ENCODE measurements around the gene CCPG1. TPM values are rescaled to one million over a fixed set of nuclear protein-coding genes. Genes with fewer than 3 reads are reported as not detected.

CCPG1 gene
- total and polyA plus RNA-seq, 8 donors = 16.2 to 88.5 (median 68.0) TPM

GRCh38 chr15:55361048-55361447 is 47.1 kb downstream of the CCPG1 start:
- TF ChIP-seq, protein P1, sequence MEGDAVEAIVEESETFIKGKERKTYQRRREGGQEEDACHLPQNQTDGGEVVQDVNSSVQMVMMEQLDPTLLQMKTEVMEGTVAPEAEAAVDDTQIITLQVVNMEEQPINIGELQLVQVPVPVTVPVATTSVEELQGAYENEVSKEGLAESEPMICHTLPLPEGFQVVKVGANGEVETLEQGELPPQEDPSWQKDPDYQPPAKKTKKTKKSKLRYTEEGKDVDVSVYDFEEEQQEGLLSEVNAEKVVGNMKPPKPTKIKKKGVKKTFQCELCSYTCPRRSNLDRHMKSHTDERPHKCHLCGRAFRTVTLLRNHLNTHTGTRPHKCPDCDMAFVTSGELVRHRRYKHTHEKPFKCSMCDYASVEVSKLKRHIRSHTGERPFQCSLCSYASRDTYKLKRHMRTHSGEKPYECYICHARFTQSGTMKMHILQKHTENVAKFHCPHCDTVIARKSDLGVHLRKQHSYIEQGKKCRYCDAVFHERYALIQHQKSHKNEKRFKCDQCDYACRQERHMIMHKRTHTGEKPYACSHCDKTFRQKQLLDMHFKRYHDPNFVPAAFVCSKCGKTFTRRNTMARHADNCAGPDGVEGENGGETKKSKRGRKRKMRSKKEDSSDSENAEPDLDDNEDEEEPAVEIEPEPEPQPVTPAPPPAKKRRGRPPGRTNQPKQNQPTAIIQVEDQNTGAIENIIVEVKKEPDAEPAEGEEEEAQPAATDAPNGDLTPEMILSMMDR (IDR thresholded peaks at IDR 0.05) = no peak
- Histone ChIP-seq H3K4me1 (no peaks in the 10 kb centered on the region), H3K4me3 (no peak overlapping the region), H3K9me3 (no peaks in the 10 kb centered on the region), H3K36me3 (peaks cover 0 to 38% (median 0%) of the 10 kb centered on the region in 3 donors), H3K27me3 (no peaks in the 10 kb centered on the region), H3K27ac (no peak overlapping the region)
- FAIRE-seq (no peak), ATAC-seq (no peak), DNase-seq (no peak)
- intact Hi-C loops (cut with DNase I) = no loop called here
- WGBS, 2 donors = 89 to 91% methylated on average over 10 of the region's 10 CpGs

DNA sequence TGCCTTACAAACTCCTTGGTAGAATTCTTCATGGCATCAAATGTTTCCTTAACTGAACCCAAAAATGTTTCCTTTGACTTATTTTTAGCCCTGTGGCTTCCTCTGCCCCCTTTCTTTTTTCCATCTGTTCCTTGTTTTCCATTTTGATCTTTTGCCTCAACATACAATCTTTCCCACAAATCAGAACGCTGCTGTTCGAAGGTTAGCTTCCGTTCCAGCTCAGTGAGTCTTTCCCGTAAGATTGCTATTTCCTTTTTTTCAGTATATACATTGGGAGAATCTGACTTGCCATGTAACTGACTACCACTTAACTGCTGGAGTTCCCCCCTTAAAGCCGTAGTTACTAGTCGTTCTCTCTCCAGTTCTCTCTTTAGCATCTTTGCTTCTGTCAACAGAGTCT is 47.9 kb downstream of the CCPG1 start:
- H3K9me3 ChIP-seq = no peaks in the 10 kb centered on the region
- no peak overlapping the region for H3K4me3 ChIP-seq
- intact Hi-C loops (cut with DNase I) = no loop called here
- WGBS, 2 donors = 83% methylated on average over 6 of the region's 6 CpGs
- DNase-seq (no peak), ATAC-seq (no peak), FAIRE-seq (no peak)
- no peak overlapping the region for H3K27ac ChIP-seq
- H3K36me3 ChIP-seq = peaks cover 0 to 36% (median 0%) of the 10 kb centered on the region in 3 donors
- no peaks in the 10 kb centered on the region for H3K27me3 ChIP-seq
- TF ChIP-seq, protein P1 (IDR thresholded peaks at IDR 0.05) = no peak
- no peaks in the 10 kb centered on the region for H3K4me1 ChIP-seq

GRCh38 chr15:55358471-55358870 is 49.7 kb downstream of the CCPG1 start:
- FAIRE-seq (no peak), DNase-seq (no peak), ATAC-seq (no peak)
- Histone ChIP-seq H3K4me3 (no peak overlapping the region), H3K9me3 (no peaks in the 10 kb centered on the region), H3K36me3 (peaks cover 0 to 23% (median 0%) of the 10 kb centered on the region in 3 donors), H3K27me3 (no peaks in the 10 kb centered on the region), H3K27ac (no peak overlapping the region), H3K4me1 (no peaks in the 10 kb centered on the region)
- intact Hi-C loops (cut with DNase I) = no loop called here
- TF ChIP-seq, protein P1 (IDR thresholded peaks at IDR 0.05) = no peak

DNA sequence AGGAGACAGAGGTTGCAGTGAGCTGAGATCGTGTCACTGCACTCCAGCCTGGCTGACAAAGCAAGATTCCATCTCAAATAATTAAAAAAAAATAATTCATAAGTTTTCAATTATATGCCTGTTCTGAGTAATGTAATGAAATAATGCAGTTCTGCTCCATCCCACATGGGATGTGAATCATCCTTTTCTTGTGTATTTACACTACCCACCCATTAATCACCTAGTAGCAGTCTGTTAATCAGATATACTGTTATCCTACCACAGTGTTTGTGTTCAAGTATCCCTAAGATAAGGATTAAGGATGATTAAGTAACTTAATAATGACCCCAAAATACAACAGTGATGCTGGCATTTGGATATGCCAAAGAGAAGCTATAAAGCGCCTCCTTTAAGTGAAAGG is 50.4 kb downstream of the CCPG1 start:
- Histone ChIP-seq H3K27ac (no peak overlapping the region), H3K9me3 (no peaks in the 10 kb centered on the region), H3K4me3 (no peak overlapping the region), H3K27me3 (no peaks in the 10 kb centered on the region), H3K4me1 (no peaks in the 10 kb centered on the region), H3K36me3 (peaks cover 0 to 21% (median 0%) of the 10 kb centered on the region in 3 donors)
- TF ChIP-seq, protein P1 (IDR thresholded peaks at IDR 0.05) = no peak
- 95 to 98% methylated on average over 2 of the region's 2 CpGs for WGBS, 2 donors
- ATAC-seq (no peak), DNase-seq (no peak), FAIRE-seq (no peak)
- intact Hi-C loops (cut with DNase I) = no loop called here

DNA sequence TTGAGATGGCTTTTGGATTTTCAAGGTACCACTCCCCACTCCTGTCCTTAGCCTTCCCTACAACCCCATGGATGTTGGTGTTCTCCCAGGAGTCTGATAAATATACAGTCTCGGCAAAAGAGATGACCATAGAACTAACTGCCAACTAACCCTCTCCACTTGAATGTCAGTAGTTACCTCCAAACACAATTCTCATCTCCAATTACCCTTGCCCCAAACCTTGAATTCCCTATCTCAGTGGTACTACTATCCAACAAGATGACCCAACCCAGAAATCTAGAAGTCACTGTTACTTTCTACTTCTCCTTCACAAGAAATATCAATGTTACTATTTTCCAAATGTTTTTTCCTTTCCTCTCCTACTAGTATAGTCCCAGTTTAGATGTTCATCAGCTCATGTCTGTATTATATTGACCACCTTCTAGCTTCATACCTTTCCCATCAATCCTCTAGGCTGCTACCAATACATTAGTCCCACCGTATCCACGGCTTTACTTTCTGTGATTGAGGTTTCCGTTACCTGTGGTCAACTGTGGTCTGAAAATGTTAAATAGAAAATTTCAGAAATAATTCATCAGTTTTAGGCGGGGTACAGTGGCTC is 51.1 kb downstream of the CCPG1 start:
- no peak for ATAC-seq
- TF ChIP-seq, protein P1 (IDR thresholded peaks at IDR 0.05) = no peak
- peaks cover 0 to 15% (median 0%) of the 10 kb centered on the region in 3 donors for H3K36me3 ChIP-seq
- H3K4me1 ChIP-seq = no peaks in the 10 kb centered on the region
- H3K27me3 ChIP-seq = no peaks in the 10 kb centered on the region
- H3K27ac ChIP-seq = no peak overlapping the region
- FAIRE-seq = no peak
- no peak overlapping the region for H3K4me3 ChIP-seq
- intact Hi-C loops (cut with DNase I) = no loop called here
- DNase-seq = no peak
- 95 to 98% methylated on average over 5 of the region's 5 CpGs for WGBS, 2 donors
- H3K9me3 ChIP-seq = no peaks in the 10 kb centered on the region
